ENCODE measurements around the gene GPX1. TPM values are rescaled to one million over a fixed set of nuclear protein-coding genes. Genes with fewer than 3 reads are reported as not detected.

GPX1 gene
- total and polyA plus RNA-seq, 10 of the 15 experiments (the other 5 are each of a cell fraction or from before 2014, with no cell fraction given): 32.0 to 1,121 (median 400) TPM

- Histone ChIP-seq H3K4me2 (ENCODE audit: control insufficient read depth, insufficient read depth) (no peak overlapping the region), H2AFZ (ENCODE audit: control insufficient read depth, low read depth, low read length) (no peak overlapping the region), H4K20me1 (ENCODE audit: control insufficient read depth, insufficient read depth) (no peaks in the 10 kb centered on the region), H3K9ac (ENCODE audit: control insufficient read depth, insufficient read depth, low read length) (0 out of 2 replicates have a peak overlapping the region, but pooled peaks have one; percentile 15), H3K36me3 (ENCODE audit: control insufficient read depth in 2 of 2, insufficient read depth in 2 of 2, low read length in 1 of 2) (peaks cover 11 to 13% of the 10 kb centered on the region in 2 experiments), H3K27me3 (replicated peaks in 1 of 2; ENCODE audit: control insufficient read depth in 2 of 2, insufficient read depth in 2 of 2, low read length in 1 of 2) (no peaks in the 10 kb centered on the region), H3K9me3 (replicated peaks; ENCODE audit: control insufficient read depth, insufficient read depth, low read length) (no peaks in the 10 kb centered on the region), H3K4me3 (no peak overlapping the region), H3K4me1 (ENCODE audit: control insufficient read depth, insufficient read depth, low read length) (peaks cover 8% of the 10 kb centered on the region), H3K27ac (ENCODE audit: control insufficient read depth, insufficient read depth) (peak overlapping the region; percentile 74), H3K79me2 (ENCODE audit: control insufficient read depth, insufficient read depth, low read length) (peaks cover 2% of the 10 kb centered on the region; the same call in 1 of the 2 replicates)
- in situ Hi-C loops (cut with MboI) (no loop called here), intact Hi-C loops (cut with micrococcal nuclease; ENCODE audit: unreplicated experiment) (no loop called here)
- BruUV-seq (replicated peaks): no TSS peak
- FAIRE-seq (no peak), ATAC-seq (no peak), DNase-seq (ENCODE audit: low read depth, low spot score) (no peak)
- 90% methylated on average over 1 of the region's 1 CpG for WGBS (ENCODE audit: insufficient coverage, insufficient replicate concordance, low lambda C conversion rate, missing lambda C conversion rate)
- SMC1A ChIA-PET (ENCODE audit: uncharacterized antibody, unreplicated experiment): interaction anchor here (1.0 kb wide), 1 partner anchor 139 kb away, joined by 3 read pairs; no protein-coding TSS in a partner anchor
- TF ChIP-seq GATAD2B (conservative IDR thresholded peaks at IDR 0.05; ENCODE audit: low read depth) (no peak), ZZZ3 (IDR thresholded peaks at IDR 0.05; ENCODE audit: control insufficient read depth, insufficient read length, low read depth) (no peak)
- POLR2A ChIA-PET: interaction anchor here (1.3 to 1.5 kb wide), 2 partner anchors 9 to 101 kb away, joined by 3 to 6 read pairs; partner anchors contain the start of genes RHOA and TCTA
- RAD21 ChIA-PET (ENCODE audit: unreplicated experiment): interaction anchor here (1.1 to 1.4 kb wide), 2 partner anchors 9 to 138 kb away, joined by 3 to 9 read pairs; no protein-coding TSS in a partner anchor
- CTCF ChIA-PET: interaction anchor here (0.6 to 1.1 kb wide), 3 partner anchors 8 to 183 kb away, joined by 3 to 4 read pairs (median 3); no protein-coding TSS in a partner anchor
Observed at GRCh38 chr3:49310677-49311076, 47.5 kb downstream of the GPX1 start.

Other genes starting within 250 kb of the GPX1 start
Only the 7 nearest of the 12 such genes appear.
- gene C3orf62, start 81.1 kb downstream of the GPX1 start, total RNA-seq (2014; rRNA removed): 3.8 and 4.1 TPM in 2 replicates
- gene C3orf62, start 81.1 kb downstream of the GPX1 start, total RNA-seq (2014; rRNA removed; fragmentation: Illumina TruSeq; extraction: Trizol): 4.0 and 4.6 TPM in 2 replicates
- 4.5 and 7.1 TPM in 2 replicates for gene C3orf62, start 81.1 kb downstream of the GPX1 start, total RNA-seq (2021)
- gene C3orf62, start 81.1 kb downstream of the GPX1 start, polyA plus RNA-seq (2011; rRNA removed): 5.0 and 5.5 TPM in 2 replicates
- gene C3orf62, start 81.1 kb downstream of the GPX1 start, polyA plus RNA-seq (2014; fragmentation: Illumina TruSeq; extraction: Trizol): 6.6 and 7.5 TPM in 2 replicates
- gene C3orf62, start 81.1 kb downstream of the GPX1 start, polyA plus RNA-seq (2014; fragmentation: Nextera tagmentation; extraction: Ambion mirVana): 1 to 10 TPM; 3.0 to 4.0 TPM
- gene C3orf62, start 81.1 kb downstream of the GPX1 start, polyA plus RNA-seq (2014; rRNA removed): 6.9 and 8.9 TPM in 2 replicates
- 1 to 10 TPM; 2.7 to 3.3 TPM for gene C3orf62, start 81.1 kb downstream of the GPX1 start, polyA plus RNA-seq (2016; fragmentation: Nextera tagmentation; extraction: Ambion mirVana)
- gene USP4, start 18.3 kb downstream of the GPX1 start, total RNA-seq (2014; rRNA removed): 24.8 and 26.5 TPM in 2 replicates
- 57.6 and 58.8 TPM in 2 replicates for gene USP4, start 18.3 kb downstream of the GPX1 start, total RNA-seq (2014; rRNA removed; fragmentation: Illumina TruSeq; extraction: Trizol)
- 68.4 and 75.8 TPM in 2 replicates for gene USP4, start 18.3 kb downstream of the GPX1 start, total RNA-seq (2021)
- 72.1 and 77.1 TPM in 2 replicates for gene USP4, start 18.3 kb downstream of the GPX1 start, polyA plus RNA-seq (2011; rRNA removed)
- 70.6 and 80.9 TPM in 2 replicates for gene USP4, start 18.3 kb downstream of the GPX1 start, polyA plus RNA-seq (2014; fragmentation: Illumina TruSeq; extraction: Trizol)
- 10 to 100 TPM; 40.3 to 49.3 TPM for gene USP4, start 18.3 kb downstream of the GPX1 start, polyA plus RNA-seq (2014; fragmentation: Nextera tagmentation; extraction: Ambion mirVana)
- gene USP4, start 18.3 kb downstream of the GPX1 start, polyA plus RNA-seq (2014; rRNA removed): 62.3 and 69.3 TPM in 2 replicates
- gene USP4, start 18.3 kb downstream of the GPX1 start, polyA plus RNA-seq (2016; fragmentation: Nextera tagmentation; extraction: Ambion mirVana): 10 to 100 TPM; 69.6 to 69.7 TPM
- 246 and 269 TPM in 2 replicates for gene RHOA, start 53.6 kb upstream of the GPX1 start, total RNA-seq (2014; rRNA removed)
- 414 and 415 TPM in 2 replicates for gene RHOA, start 53.6 kb upstream of the GPX1 start, total RNA-seq (2014; rRNA removed; fragmentation: Illumina TruSeq; extraction: Trizol)
- gene RHOA, start 53.6 kb upstream of the GPX1 start, total RNA-seq (2021): 463 and 474 TPM in 2 replicates
- 265 and 285 TPM in 2 replicates for gene RHOA, start 53.6 kb upstream of the GPX1 start, polyA plus RNA-seq (2011; rRNA removed)
- 568 and 674 TPM in 2 replicates for gene RHOA, start 53.6 kb upstream of the GPX1 start, polyA plus RNA-seq (2014; fragmentation: Illumina TruSeq; extraction: Trizol)
- gene RHOA, start 53.6 kb upstream of the GPX1 start, polyA plus RNA-seq (2014; fragmentation: Nextera tagmentation; extraction: Ambion mirVana): 1,000 to 10,000 TPM in 1 of 2 experiments, 100 to 1,000 TPM in 1; 696 to 1,049 TPM
- gene RHOA, start 53.6 kb upstream of the GPX1 start, polyA plus RNA-seq (2014; rRNA removed): 332 and 351 TPM in 2 replicates
- 100 to 1,000 TPM; 683 to 684 TPM for gene RHOA, start 53.6 kb upstream of the GPX1 start, polyA plus RNA-seq (2016; fragmentation: Nextera tagmentation; extraction: Ambion mirVana)
- gene TCTA, start 54.1 kb upstream of the GPX1 start, total RNA-seq (2014; rRNA removed): 17.3 and 17.7 TPM in 2 replicates
- 12.7 and 13.7 TPM in 2 replicates for gene TCTA, start 54.1 kb upstream of the GPX1 start, total RNA-seq (2014; rRNA removed; fragmentation: Illumina TruSeq; extraction: Trizol)
- gene TCTA, start 54.1 kb upstream of the GPX1 start, total RNA-seq (2021): 17.7 and 18.3 TPM in 2 replicates
- gene TCTA, start 54.1 kb upstream of the GPX1 start, polyA plus RNA-seq (2011; rRNA removed): 11.6 and 18.2 TPM in 2 replicates
- gene TCTA, start 54.1 kb upstream of the GPX1 start, polyA plus RNA-seq (2014; fragmentation: Illumina TruSeq; extraction: Trizol): 27.6 and 30.5 TPM in 2 replicates
- 1 to 10 TPM; 6.5 to 7.1 TPM for gene TCTA, start 54.1 kb upstream of the GPX1 start, polyA plus RNA-seq (2014; fragmentation: Nextera tagmentation; extraction: Ambion mirVana)
- 22.4 and 25.5 TPM in 2 replicates for gene TCTA, start 54.1 kb upstream of the GPX1 start, polyA plus RNA-seq (2014; rRNA removed)
- gene TCTA, start 54.1 kb upstream of the GPX1 start, polyA plus RNA-seq (2016; fragmentation: Nextera tagmentation; extraction: Ambion mirVana): 10 to 100 TPM; 27.6 to 27.9 TPM
- gene AMT, start 64.1 kb upstream of the GPX1 start, total RNA-seq (2014; rRNA removed): 0.45 and 0.54 TPM in 2 replicates
- 0.41 and 0.76 TPM in 2 replicates for gene AMT, start 64.1 kb upstream of the GPX1 start, total RNA-seq (2014; rRNA removed; fragmentation: Illumina TruSeq; extraction: Trizol)
- gene AMT, start 64.1 kb upstream of the GPX1 start, total RNA-seq (2021): 2.4 and 3.8 TPM in 2 replicates
- gene AMT, start 64.1 kb upstream of the GPX1 start, polyA plus RNA-seq (2011; rRNA removed): 4.5 and 7.2 TPM in 2 replicates
- gene AMT, start 64.1 kb upstream of the GPX1 start, polyA plus RNA-seq (2014; fragmentation: Illumina TruSeq; extraction: Trizol): 3.3 and 4.6 TPM in 2 replicates
- gene AMT, start 64.1 kb upstream of the GPX1 start, polyA plus RNA-seq (2014; fragmentation: Nextera tagmentation; extraction: Ambion mirVana): 1 to 10 TPM; 1.0 to 4.6 TPM
- gene AMT, start 64.1 kb upstream of the GPX1 start, polyA plus RNA-seq (2014; rRNA removed): 2.4 and 3.6 TPM in 2 replicates
- 1 to 10 TPM; 1.6 to 2.8 TPM for gene AMT, start 64.1 kb upstream of the GPX1 start, polyA plus RNA-seq (2016; fragmentation: Nextera tagmentation; extraction: Ambion mirVana)
- 9.1 and 9.8 TPM in 2 replicates for gene NICN1, start 71.0 kb upstream of the GPX1 start, total RNA-seq (2014; rRNA removed)
- 5.9 TPM in 2 replicates for gene NICN1, start 71.0 kb upstream of the GPX1 start, total RNA-seq (2014; rRNA removed; fragmentation: Illumina TruSeq; extraction: Trizol)
- gene NICN1, start 71.0 kb upstream of the GPX1 start, total RNA-seq (2021): 17.8 and 19.0 TPM in 2 replicates
- 8.5 and 19.0 TPM in 2 replicates for gene NICN1, start 71.0 kb upstream of the GPX1 start, polyA plus RNA-seq (2011; rRNA removed)
- 10.6 and 14.2 TPM in 2 replicates for gene NICN1, start 71.0 kb upstream of the GPX1 start, polyA plus RNA-seq (2014; fragmentation: Illumina TruSeq; extraction: Trizol)
- gene NICN1, start 71.0 kb upstream of the GPX1 start, polyA plus RNA-seq (2014; fragmentation: Nextera tagmentation; extraction: Ambion mirVana): 10 to 100 TPM; 12.5 to 16.2 TPM
- gene NICN1, start 71.0 kb upstream of the GPX1 start, polyA plus RNA-seq (2014; rRNA removed): 17.3 and 20.0 TPM in 2 replicates
- 10 to 100 TPM; 14.1 to 17.9 TPM for gene NICN1, start 71.0 kb upstream of the GPX1 start, polyA plus RNA-seq (2016; fragmentation: Nextera tagmentation; extraction: Ambion mirVana)
- 12.3 and 14.1 TPM in 2 replicates for gene DAG1, start 111.9 kb upstream of the GPX1 start, total RNA-seq (2014; rRNA removed)
- 5.4 TPM in 2 replicates for gene DAG1, start 111.9 kb upstream of the GPX1 start, total RNA-seq (2014; rRNA removed; fragmentation: Illumina TruSeq; extraction: Trizol)
- 16.3 and 16.9 TPM in 2 replicates for gene DAG1, start 111.9 kb upstream of the GPX1 start, total RNA-seq (2021)
- 2.7 and 8.2 TPM in 2 replicates for gene DAG1, start 111.9 kb upstream of the GPX1 start, polyA plus RNA-seq (2011; rRNA removed)
- 6.5 and 10.2 TPM in 2 replicates for gene DAG1, start 111.9 kb upstream of the GPX1 start, polyA plus RNA-seq (2014; fragmentation: Illumina TruSeq; extraction: Trizol)
- gene DAG1, start 111.9 kb upstream of the GPX1 start, polyA plus RNA-seq (2014; fragmentation: Nextera tagmentation; extraction: Ambion mirVana): under 1 TPM; 0.33 to 0.37 TPM
- 8.7 and 10.2 TPM in 2 replicates for gene DAG1, start 111.9 kb upstream of the GPX1 start, polyA plus RNA-seq (2014; rRNA removed)
- 10 to 100 TPM in 1 of 2 experiments, 1 to 10 TPM in 1; 9.6 to 10.1 TPM for gene DAG1, start 111.9 kb upstream of the GPX1 start, polyA plus RNA-seq (2016; fragmentation: Nextera tagmentation; extraction: Ambion mirVana)

All from GM12878 (cell line).